T-helper 17 cell (primary cell): Measurements from ENCODE around the gene CLCNKB. TPM values are rescaled to one million over a fixed set of nuclear protein-coding genes. Genes with fewer than 3 reads are reported as not detected.

Experiments
- ATAC-seq: fragments of 150-1000 bp; cut with Tn5 transposase; 2 replicates; pipeline ENCODE4 v1.10.0; 2021; ENCODE audit warnings: mild to moderate bottlenecking, moderate library complexity
- DNase-seq, 3 donors: peaks; one replicate each; pipeline versions ENCODE4 v3.0.0 to v3.0.0-alpha.2; 2020 to 2021
- H3K9me3 ChIP-seq: one replicate; pipeline ENCODE4 v1.7.0; 2013; ENCODE audit warnings: low read length, mild to moderate bottlenecking; ENCODE audit not compliant: control insufficient read depth, poor library complexity, severe bottlenecking
- H3K27ac Mint-ChIP-seq: one replicate; pipeline ENCODE4 v1.8.0; 2022; ENCODE audit warnings: mild to moderate bottlenecking, moderate library complexity, mixed read lengths
- H3K27me3 Mint-ChIP-seq: one replicate; pipeline ENCODE4 v1.8.0; 2022; ENCODE audit warnings: mixed read lengths
- H3K36me3 Mint-ChIP-seq: one replicate; pipeline ENCODE4 v1.8.0; 2022; ENCODE audit warnings: low read depth, mixed read lengths
- H3K4me1 Mint-ChIP-seq: one replicate; pipeline ENCODE4 v1.8.0; 2022; ENCODE audit warnings: mild to moderate bottlenecking, mixed read lengths
- H3K4me3 Mint-ChIP-seq: one replicate; pipeline ENCODE4 v1.8.0; 2022; ENCODE audit warnings: mild to moderate bottlenecking, moderate library complexity, mixed read lengths
- total RNA-seq, 4 donors: library from RNA in 2 of 4; stranded (reverse) in 2 of 4; gene quantifications; one replicate each; pipeline ENCODE4 v1.2.3 and lab custom pipeline; 2022 to 2026

CLCNKB gene
- total RNA-seq, 2 donors from 2014 or later, result not detected

GRCh38 chr1:16095447-16095846 is 51.9 kb downstream of the CLCNKB start:
- no peaks in the 10 kb centered on the region for H3K9me3 ChIP-seq
- ATAC-seq (no peak), DNase-seq (no peak)
- Mint-ChIP-seq H3K4me3 (no peak overlapping the region), H3K27me3 (peaks cover 30% of the 10 kb centered on the region), H3K27ac (no peak overlapping the region), H3K4me1 (peaks cover 2% of the 10 kb centered on the region), H3K36me3 (no peaks in the 10 kb centered on the region)

GRCh38 chr1:16099412-16099811 is 55.8 kb downstream of the CLCNKB start:
- H3K4me1 Mint-ChIP-seq, result peaks cover 2% of the 10 kb centered on the region
- ATAC-seq (no peak), DNase-seq (no peak)
- H3K27ac Mint-ChIP-seq, result no peak overlapping the region
- H3K36me3 Mint-ChIP-seq, result no peaks in the 10 kb centered on the region
- H3K9me3 ChIP-seq, result no peaks in the 10 kb centered on the region
- H3K4me3 Mint-ChIP-seq, result no peak overlapping the region
- H3K27me3 Mint-ChIP-seq, result peaks cover 30% of the 10 kb centered on the region

- ATAC-seq, result no peak
- no peak for DNase-seq
These were observed 58.0 kb downstream of the CLCNKB start for GRCh38 chr1:16101623-16102022.

More at GRCh38 chr1:16101623-16102022, 58.0 kb downstream of the CLCNKB start:
- H3K9me3 ChIP-seq, result no peaks in the 10 kb centered on the region
- Mint-ChIP-seq H3K4me3 (no peak overlapping the region), H3K36me3 (no peaks in the 10 kb centered on the region), H3K4me1 (no peaks in the 10 kb centered on the region), H3K27ac (no peak overlapping the region), H3K27me3 (peaks cover 21% of the 10 kb centered on the region)

Other genes with a start within 250 kb of the CLCNKB start
- gene UQCRHL, start 236.1 kb upstream of the CLCNKB start, total RNA-seq, result under 1 TPM; 0.65 to 0.81 TPM
- 10 to 100 TPM; 73.8 to 79.1 TPM for gene SPEN, start 196.1 kb upstream of the CLCNKB start, total RNA-seq
- 10 to 100 TPM; 71.7 to 99.0 TPM for gene ZBTB17, start 67.7 kb upstream of the CLCNKB start, total RNA-seq
- not detected for gene SRARP, start 39.5 kb upstream of the CLCNKB start, total RNA-seq
- not detected for gene HSPB7, start 25.7 kb upstream of the CLCNKB start, total RNA-seq
- gene CLCNKA, start 21.7 kb upstream of the CLCNKB start, total RNA-seq, result not detected
- not detected for gene FAM131C, start 29.9 kb downstream of the CLCNKB start, total RNA-seq
- not detected for gene EPHA2, start 112.3 kb downstream of the CLCNKB start, total RNA-seq
- 1 to 10 TPM; 9.1 to 9.3 TPM for gene ARHGEF19, start 168.9 kb downstream of the CLCNKB start, total RNA-seq
- gene CPLANE2, start 193.4 kb downstream of the CLCNKB start, total RNA-seq, result 1 to 10 TPM; 4.3 to 6.9 TPM